Measurements from ENCODE around the gene ZBTB47. TPM values are rescaled to one million over a fixed set of nuclear protein-coding genes. Genes with fewer than 3 reads are reported as not detected.

ZBTB47 gene
- polyA plus RNA-seq, 1 donor (not counting 4 experiments of a cell fraction or from before 2014, with no cell fraction given): 5.1 TPM

- DNase-seq (ENCODE audit: low read depth, low spot score) (no peak), FAIRE-seq (no peak)
- H3K9me1 ChIP-seq (ENCODE audit: control insufficient read depth, extremely low read depth, insufficient read depth, low read length): no peaks in the 10 kb centered on the region
- no peak overlapping the region for H2AFZ ChIP-seq (ENCODE audit: control insufficient read depth, low read length)
- H3K9me3 ChIP-seq (ENCODE audit: control insufficient read depth, low read depth, low read length): no peaks in the 10 kb centered on the region
- H3K9ac ChIP-seq (ENCODE audit: control insufficient read depth, extremely low read depth, insufficient read depth, low read length): no peak overlapping the region
- dilution Hi-C loops (cut with MboI; ENCODE audit: extremely low pct_ligation_motif_present, low sequenced_read_pairs): no loop called here
- H3K36me3 ChIP-seq (ENCODE audit: control insufficient read depth in 2 of 2, extremely low read depth in 1 of 2, insufficient read depth in 2 of 2, low read length in 2 of 2): peaks cover 5 to 6% of the 10 kb centered on the region in 2 experiments
- H3K27me3 ChIP-seq (ENCODE audit: control insufficient read depth, extremely low read depth, insufficient read depth, low read length): no peaks in the 10 kb centered on the region
- no peaks in the 10 kb centered on the region for H4K20me1 ChIP-seq (ENCODE audit: control insufficient read depth, extremely low read depth, insufficient read depth, low read length)
- H3K79me2 ChIP-seq (ENCODE audit: control insufficient read depth, insufficient read depth, low read length): peaks cover 76% of the 10 kb centered on the region
- no peak overlapping the region for H3K4me3 ChIP-seq (ENCODE audit: control insufficient read depth in 2 of 3, extremely low read depth in 1 of 3, insufficient read depth in 2 of 3, low read depth in 1 of 3, low read length in 3 of 3)
- H3K4me2 ChIP-seq (ENCODE audit: control insufficient read depth, extremely low read depth, insufficient read depth, low read depth, low read length): no peak overlapping the region
- TF ChIP-seq EZH2 (IDR thresholded peaks at IDR 0.05; ENCODE audit: low read length) (no peak), CTCF (optimal IDR thresholded peaks at IDR 0.05 in 1 of 3, IDR thresholded peaks at IDR 0.05 in 1 of 3, conservative IDR thresholded peaks at IDR 0.05 in 1 of 3; ENCODE audit: extremely low read depth in 1 of 3, insufficient read depth in 2 of 3, low read length in 3 of 3) (peak in 2 of 3 experiments; percentile 38 to 57)
- H3K27ac ChIP-seq (ENCODE audit: control insufficient read depth, insufficient read depth, low read length): no peak overlapping the region
- no peaks in the 10 kb centered on the region for H3K4me1 ChIP-seq (ENCODE audit: control insufficient read depth, extremely low read depth, insufficient read depth, low read length)
These were observed 40.0 kb upstream of the ZBTB47 start for GRCh38 chr3:42613462-42613861.

- Histone ChIP-seq H3K36me3 (ENCODE audit: control insufficient read depth in 2 of 2, extremely low read depth in 1 of 2, insufficient read depth in 2 of 2, low read length in 2 of 2) (peaks cover 17 to 45% of the 10 kb centered on the region in 2 experiments), H2AFZ (ENCODE audit: control insufficient read depth, low read length) (no peak overlapping the region), H3K9ac (ENCODE audit: control insufficient read depth, extremely low read depth, insufficient read depth, low read length) (no peak overlapping the region), H3K9me1 (ENCODE audit: control insufficient read depth, extremely low read depth, insufficient read depth, low read length) (no peaks in the 10 kb centered on the region), H3K9me3 (ENCODE audit: control insufficient read depth, low read depth, low read length) (no peaks in the 10 kb centered on the region), H4K20me1 (ENCODE audit: control insufficient read depth, extremely low read depth, insufficient read depth, low read length) (peaks cover 2% of the 10 kb centered on the region), H3K4me3 (ENCODE audit: control insufficient read depth in 2 of 3, extremely low read depth in 1 of 3, insufficient read depth in 2 of 3, low read depth in 1 of 3, low read length in 3 of 3) (no peak overlapping the region), H3K4me2 (ENCODE audit: control insufficient read depth, extremely low read depth, insufficient read depth, low read depth, low read length) (no peak overlapping the region), H3K79me2 (ENCODE audit: control insufficient read depth, insufficient read depth, low read length) (no peaks in the 10 kb centered on the region), H3K27ac (ENCODE audit: control insufficient read depth, insufficient read depth, low read length) (no peak overlapping the region), H3K4me1 (ENCODE audit: control insufficient read depth, extremely low read depth, insufficient read depth, low read length) (peaks cover 3% of the 10 kb centered on the region), H3K27me3 (ENCODE audit: control insufficient read depth, extremely low read depth, insufficient read depth, low read length) (no peaks in the 10 kb centered on the region)
- FAIRE-seq: no peak
- dilution Hi-C loops (cut with MboI; ENCODE audit: extremely low pct_ligation_motif_present, low sequenced_read_pairs): no loop called here
- TF ChIP-seq CTCF (optimal IDR thresholded peaks at IDR 0.05 in 1 of 3, IDR thresholded peaks at IDR 0.05 in 1 of 3, conservative IDR thresholded peaks at IDR 0.05 in 1 of 3; ENCODE audit: extremely low read depth in 1 of 3, insufficient read depth in 2 of 3, low read length in 3 of 3) (no peak), EZH2 (IDR thresholded peaks at IDR 0.05; ENCODE audit: low read length) (no peak)
- DNase-seq (ENCODE audit: low read depth, low spot score): no peak
These were observed 21.9 kb upstream of the ZBTB47 start for GRCh38 chr3:42631620-42632019.
